ENCODE data around the gene LINC01488. TPM values are rescaled to one million over a fixed set of nuclear protein-coding genes. Genes with fewer than 3 reads are reported as not detected.
A peak's percentile ranks its signal among the peaks of the same experiment; 100 is the strongest.

LINC01488 gene
- polyA plus RNA-seq, 2 donors, result 0.02 TPM; not detected in 1

GRCh38 chr11:69438286-69438920 is 43.1 kb upstream of the LINC01488 start:
- H3K36me3 ChIP-seq (ENCODE audit: control insufficient read depth in 2 of 2, insufficient read depth in 2 of 2, low read length in 1 of 2), result no peaks in the 10 kb centered on the region
- H3K4me1 ChIP-seq (ENCODE audit: control insufficient read depth in 2 of 2, insufficient read depth in 2 of 2, low read length in 1 of 2), result peaks cover 3 to 7% of the 10 kb centered on the region in 2 donors
- H3K9me3 ChIP-seq (ENCODE audit: control insufficient read depth in 2 of 2, insufficient read depth in 1 of 2, low read depth in 1 of 2, low read length in 1 of 2), result no peaks in the 10 kb centered on the region
- WGBS, 2 donors, result 84 to 86% methylated on average over 24 to 25 of the region's 25 CpGs
- no peak overlapping the region for H3K27ac ChIP-seq (ENCODE audit: low read depth in 2 of 2, low read length in 1 of 2)
- H3K27me3 ChIP-seq (ENCODE audit: control insufficient read depth in 1 of 2, insufficient read depth in 2 of 2, low read length in 2 of 2), result no peaks in the 10 kb centered on the region
- no peak overlapping the region for H3K4me3 ChIP-seq (ENCODE audit: low read depth in 1 of 2, low read length in 2 of 2)

GRCh38 chr11:69439127-69439526 is 42.3 kb upstream of the LINC01488 start:
- no peaks in the 10 kb centered on the region for H3K27me3 ChIP-seq (ENCODE audit: control insufficient read depth in 1 of 2, insufficient read depth in 2 of 2, low read length in 2 of 2)
- H3K27ac ChIP-seq (ENCODE audit: low read depth in 2 of 2, low read length in 1 of 2), result no peak overlapping the region
- no peaks in the 10 kb centered on the region for H3K36me3 ChIP-seq (ENCODE audit: control insufficient read depth in 2 of 2, insufficient read depth in 2 of 2, low read length in 1 of 2)
- peaks cover 10% of the 10 kb centered on the region in 2 donors for H3K4me1 ChIP-seq (ENCODE audit: control insufficient read depth in 2 of 2, insufficient read depth in 2 of 2, low read length in 1 of 2)
- 78 to 83% methylated on average over 2 of the region's 2 CpGs for WGBS, 2 donors
- H3K4me3 ChIP-seq (ENCODE audit: low read depth in 1 of 2, low read length in 2 of 2), result no peak overlapping the region
- H3K9me3 ChIP-seq (ENCODE audit: control insufficient read depth in 2 of 2, insufficient read depth in 1 of 2, low read depth in 1 of 2, low read length in 1 of 2), result no peaks in the 10 kb centered on the region

GRCh38 chr11:69439651-69440464 is 41.6 kb upstream of the LINC01488 start:
- Histone ChIP-seq H3K4me1 (ENCODE audit: control insufficient read depth in 2 of 2, insufficient read depth in 2 of 2, low read length in 1 of 2) (peaks cover 14% of the 10 kb centered on the region in 2 donors), H3K9me3 (ENCODE audit: control insufficient read depth in 2 of 2, insufficient read depth in 1 of 2, low read depth in 1 of 2, low read length in 1 of 2) (no peaks in the 10 kb centered on the region), H3K27ac (ENCODE audit: low read depth in 2 of 2, low read length in 1 of 2) (no peak overlapping the region), H3K4me3 (ENCODE audit: low read depth in 1 of 2, low read length in 2 of 2) (no peak overlapping the region), H3K36me3 (ENCODE audit: control insufficient read depth in 2 of 2, insufficient read depth in 2 of 2, low read length in 1 of 2) (no peaks in the 10 kb centered on the region), H3K27me3 (ENCODE audit: control insufficient read depth in 1 of 2, insufficient read depth in 2 of 2, low read length in 2 of 2) (no peaks in the 10 kb centered on the region)
- WGBS, 2 donors, result 93 to 94% methylated on average over 13 of the region's 13 CpGs

- Histone ChIP-seq H3K27me3 (ENCODE audit: control insufficient read depth in 1 of 2, insufficient read depth in 2 of 2, low read length in 2 of 2) (no peaks in the 10 kb centered on the region), H3K27ac (ENCODE audit: low read depth in 2 of 2, low read length in 1 of 2) (no peak overlapping the region), H3K36me3 (ENCODE audit: control insufficient read depth in 2 of 2, insufficient read depth in 2 of 2, low read length in 1 of 2) (no peaks in the 10 kb centered on the region), H3K9me3 (ENCODE audit: control insufficient read depth in 2 of 2, insufficient read depth in 1 of 2, low read depth in 1 of 2, low read length in 1 of 2) (no peaks in the 10 kb centered on the region), H3K4me3 (ENCODE audit: low read depth in 1 of 2, low read length in 2 of 2) (no peak overlapping the region), H3K4me1 (ENCODE audit: control insufficient read depth in 2 of 2, insufficient read depth in 2 of 2, low read length in 1 of 2) (peaks cover 14% of the 10 kb centered on the region in 2 donors)
- 92 to 96% methylated on average over 6 of the region's 6 CpGs for WGBS, 2 donors
These were observed 40.6 kb upstream of the LINC01488 start for GRCh38 chr11:69440876-69441275.

- Histone ChIP-seq H3K36me3 (ENCODE audit: control insufficient read depth in 2 of 2, insufficient read depth in 2 of 2, low read length in 1 of 2) (no peaks in the 10 kb centered on the region), H3K4me3 (ENCODE audit: low read depth in 1 of 2, low read length in 2 of 2) (no peak overlapping the region), H3K27me3 (ENCODE audit: control insufficient read depth in 1 of 2, insufficient read depth in 2 of 2, low read length in 2 of 2) (no peaks in the 10 kb centered on the region), H3K4me1 (ENCODE audit: control insufficient read depth in 2 of 2, insufficient read depth in 2 of 2, low read length in 1 of 2) (peaks cover 14% of the 10 kb centered on the region in 2 donors), H3K9me3 (ENCODE audit: control insufficient read depth in 2 of 2, insufficient read depth in 1 of 2, low read depth in 1 of 2, low read length in 1 of 2) (no peaks in the 10 kb centered on the region), H3K27ac (ENCODE audit: low read depth in 2 of 2, low read length in 1 of 2) (no peak overlapping the region)
- 71 to 76% methylated on average over 10 of the region's 10 CpGs for WGBS, 2 donors
These were observed 39.3 kb upstream of the LINC01488 start for GRCh38 chr11:69442012-69442806.

GRCh38 chr11:69442807-69443137 is 38.7 kb upstream of the LINC01488 start:
- Histone ChIP-seq H3K27me3 (ENCODE audit: control insufficient read depth in 1 of 2, insufficient read depth in 2 of 2, low read length in 2 of 2) (no peaks in the 10 kb centered on the region), H3K36me3 (ENCODE audit: control insufficient read depth in 2 of 2, insufficient read depth in 2 of 2, low read length in 1 of 2) (no peaks in the 10 kb centered on the region), H3K9me3 (ENCODE audit: control insufficient read depth in 2 of 2, insufficient read depth in 1 of 2, low read depth in 1 of 2, low read length in 1 of 2) (no peaks in the 10 kb centered on the region), H3K4me3 (ENCODE audit: low read depth in 1 of 2, low read length in 2 of 2) (no peak overlapping the region), H3K27ac (ENCODE audit: low read depth in 2 of 2, low read length in 1 of 2) (peak overlapping the region; percentile 12 to 82), H3K4me1 (ENCODE audit: control insufficient read depth in 2 of 2, insufficient read depth in 2 of 2, low read length in 1 of 2) (peaks cover 14 to 15% of the 10 kb centered on the region in 2 donors)
- WGBS, 2 donors, result 29 to 37% methylated on average over 10 of the region's 10 CpGs

GRCh38 chr11:69443138-69443967 is 38.1 kb upstream of the LINC01488 start:
- WGBS, 2 donors, result 3% methylated on average over 44 to 48 of the region's 48 CpGs
- Histone ChIP-seq H3K27ac (ENCODE audit: low read depth in 2 of 2, low read length in 1 of 2) (peak overlapping the region; percentile 52 to 82), H3K4me3 (ENCODE audit: low read depth in 1 of 2, low read length in 2 of 2) (peak overlapping the region in 1 of 2 donors; percentile 39), H3K9me3 (ENCODE audit: control insufficient read depth in 2 of 2, insufficient read depth in 1 of 2, low read depth in 1 of 2, low read length in 1 of 2) (no peaks in the 10 kb centered on the region), H3K36me3 (ENCODE audit: control insufficient read depth in 2 of 2, insufficient read depth in 2 of 2, low read length in 1 of 2) (no peaks in the 10 kb centered on the region), H3K27me3 (ENCODE audit: control insufficient read depth in 1 of 2, insufficient read depth in 2 of 2, low read length in 2 of 2) (no peaks in the 10 kb centered on the region), H3K4me1 (ENCODE audit: control insufficient read depth in 2 of 2, insufficient read depth in 2 of 2, low read length in 1 of 2) (peaks cover 14 to 17% of the 10 kb centered on the region in 2 donors)

- Histone ChIP-seq H3K4me3 (ENCODE audit: low read depth in 1 of 2, low read length in 2 of 2) (no peak overlapping the region), H3K36me3 (ENCODE audit: control insufficient read depth in 2 of 2, insufficient read depth in 2 of 2, low read length in 1 of 2) (no peaks in the 10 kb centered on the region), H3K4me1 (ENCODE audit: control insufficient read depth in 2 of 2, insufficient read depth in 2 of 2, low read length in 1 of 2) (peaks cover 14 to 17% of the 10 kb centered on the region in 2 donors), H3K9me3 (ENCODE audit: control insufficient read depth in 2 of 2, insufficient read depth in 1 of 2, low read depth in 1 of 2, low read length in 1 of 2) (no peaks in the 10 kb centered on the region), H3K27ac (ENCODE audit: low read depth in 2 of 2, low read length in 1 of 2) (peak overlapping the region; percentile 52 to 82), H3K27me3 (ENCODE audit: control insufficient read depth in 1 of 2, insufficient read depth in 2 of 2, low read length in 2 of 2) (no peaks in the 10 kb centered on the region)
- 63 to 70% methylated on average over 6 of the region's 6 CpGs for WGBS, 2 donors
These were observed 37.5 kb upstream of the LINC01488 start for GRCh38 chr11:69443968-69444364.
